ENCODE measurements around the gene ESR1.

ESR1 gene

DNA sequence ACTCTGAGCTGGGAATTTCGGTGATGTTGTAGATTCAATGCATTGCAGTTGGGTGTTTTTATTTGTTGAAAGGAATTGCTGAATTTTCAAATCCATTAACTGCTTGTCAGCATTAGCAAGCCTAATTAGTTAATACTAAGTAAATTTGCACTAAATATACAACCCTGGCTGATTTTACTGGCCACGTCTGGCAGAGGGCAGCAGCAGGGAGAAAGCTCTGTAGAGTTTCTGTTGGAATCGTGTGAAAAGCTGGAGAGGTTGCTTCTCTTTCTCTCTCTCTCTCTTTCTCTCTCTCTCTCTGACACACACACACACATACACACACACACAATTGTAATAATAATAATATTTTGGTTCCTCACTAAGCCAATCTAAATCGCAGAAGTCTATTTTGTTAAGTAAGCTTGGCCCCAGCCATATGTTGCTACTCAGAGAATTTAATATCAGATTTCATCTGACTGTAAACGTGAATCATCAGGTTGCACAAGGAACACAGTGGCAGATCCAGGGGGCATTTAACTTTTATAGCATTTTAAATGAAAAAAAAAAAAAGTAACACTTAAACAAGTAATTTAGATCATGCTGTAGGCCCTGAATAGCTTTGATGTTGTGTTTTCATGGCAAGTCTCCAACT is 289.5 kb downstream of the ESR1 start:
- Histone ChIP-seq H3K36me3 (no peaks in the 10 kb centered on the region), H3K27me3 (ENCODE audit: insufficient read depth, low read depth, severe bottlenecking) (peaks cover 3% of the 10 kb centered on the region), H3K27ac (no peak overlapping the region), H3K9me3 (ENCODE audit: severe bottlenecking) (no peaks in the 10 kb centered on the region), H3K4me3 (ENCODE audit: low read depth, low read length) (no peak overlapping the region)
- TF ChIP-seq, protein P1, sequence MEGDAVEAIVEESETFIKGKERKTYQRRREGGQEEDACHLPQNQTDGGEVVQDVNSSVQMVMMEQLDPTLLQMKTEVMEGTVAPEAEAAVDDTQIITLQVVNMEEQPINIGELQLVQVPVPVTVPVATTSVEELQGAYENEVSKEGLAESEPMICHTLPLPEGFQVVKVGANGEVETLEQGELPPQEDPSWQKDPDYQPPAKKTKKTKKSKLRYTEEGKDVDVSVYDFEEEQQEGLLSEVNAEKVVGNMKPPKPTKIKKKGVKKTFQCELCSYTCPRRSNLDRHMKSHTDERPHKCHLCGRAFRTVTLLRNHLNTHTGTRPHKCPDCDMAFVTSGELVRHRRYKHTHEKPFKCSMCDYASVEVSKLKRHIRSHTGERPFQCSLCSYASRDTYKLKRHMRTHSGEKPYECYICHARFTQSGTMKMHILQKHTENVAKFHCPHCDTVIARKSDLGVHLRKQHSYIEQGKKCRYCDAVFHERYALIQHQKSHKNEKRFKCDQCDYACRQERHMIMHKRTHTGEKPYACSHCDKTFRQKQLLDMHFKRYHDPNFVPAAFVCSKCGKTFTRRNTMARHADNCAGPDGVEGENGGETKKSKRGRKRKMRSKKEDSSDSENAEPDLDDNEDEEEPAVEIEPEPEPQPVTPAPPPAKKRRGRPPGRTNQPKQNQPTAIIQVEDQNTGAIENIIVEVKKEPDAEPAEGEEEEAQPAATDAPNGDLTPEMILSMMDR (IDR thresholded peaks at IDR 0.05; ENCODE audit: low read depth, low read length), result no peak
- no peak for DNase-seq

- no peaks in the 10 kb centered on the region for H3K9me3 ChIP-seq (ENCODE audit: severe bottlenecking)
- DNase-seq, result no peak
- no peaks in the 10 kb centered on the region for H3K36me3 ChIP-seq
- no peak overlapping the region for H3K4me3 ChIP-seq (ENCODE audit: low read depth, low read length)
- H3K27me3 ChIP-seq (ENCODE audit: insufficient read depth, low read depth, severe bottlenecking), result peaks cover 3% of the 10 kb centered on the region
- TF ChIP-seq, protein P1 (IDR thresholded peaks at IDR 0.05; ENCODE audit: low read depth, low read length), result no peak
- no peak overlapping the region for H3K27ac ChIP-seq
These were observed 291.2 kb downstream of the ESR1 start for GRCh38 chr6:152098683-152099082.

- no peak overlapping the region for H3K4me3 ChIP-seq (ENCODE audit: low read depth, low read length)
- peaks cover 3% of the 10 kb centered on the region for H3K27me3 ChIP-seq (ENCODE audit: insufficient read depth, low read depth, severe bottlenecking)
- no peak overlapping the region for H3K27ac ChIP-seq
- DNase-seq, result no peak
- H3K36me3 ChIP-seq, result no peaks in the 10 kb centered on the region
- TF ChIP-seq, protein P1 (IDR thresholded peaks at IDR 0.05; ENCODE audit: low read depth, low read length), result no peak
- no peaks in the 10 kb centered on the region for H3K9me3 ChIP-seq (ENCODE audit: severe bottlenecking)
These were observed 292.1 kb downstream of the ESR1 start for GRCh38 chr6:152099446-152100182.

GRCh38 chr6:152100183-152100618 is 292.7 kb downstream of the ESR1 start:
- Histone ChIP-seq H3K27me3 (ENCODE audit: insufficient read depth, low read depth, severe bottlenecking) (peaks cover 3% of the 10 kb centered on the region), H3K36me3 (no peaks in the 10 kb centered on the region), H3K27ac (no peak overlapping the region), H3K4me3 (ENCODE audit: low read depth, low read length) (no peak overlapping the region), H3K9me3 (ENCODE audit: severe bottlenecking) (no peaks in the 10 kb centered on the region)
- DNase-seq, result no peak
- TF ChIP-seq, protein P1 (IDR thresholded peaks at IDR 0.05; ENCODE audit: low read depth, low read length), result no peak

GRCh38 chr6:152107973-152108372 is 300.5 kb downstream of the ESR1 start:
- no peak for DNase-seq
- Histone ChIP-seq H3K4me3 (ENCODE audit: low read depth, low read length) (no peak overlapping the region), H3K36me3 (no peaks in the 10 kb centered on the region), H3K27ac (no peak overlapping the region), H3K9me3 (ENCODE audit: severe bottlenecking) (peaks cover 2% of the 10 kb centered on the region), H3K27me3 (ENCODE audit: insufficient read depth, low read depth, severe bottlenecking) (no peaks in the 10 kb centered on the region)
- TF ChIP-seq, protein P1 (IDR thresholded peaks at IDR 0.05; ENCODE audit: low read depth, low read length), result no peak

All from WERI-Rb-1 (cell line).